SK-N-SH (cell line): ENCODE measurements around the gene ATL3.

Source experiments
- CTCF ChIP-seq: fragments of 200-600 bp; sonication (generic); IDR thresholded peaks from 2 replicates; pipeline ENCODE4 v1.6.1; 2017; ENCODE audit warnings: antibody characterized with exemption, mild to moderate bottlenecking, moderate library complexity
- GABPA ChIP-seq: IDR thresholded peaks from 2 replicates; pipeline ENCODE4 v1.4.0; 2012; ENCODE audit warnings: low read depth, mild to moderate bottlenecking
- JUND ChIP-seq: IDR thresholded peaks from 2 replicates; pipeline ENCODE4 v1.4.0; 2012
- NRF1 ChIP-seq: IDR thresholded peaks from 2 replicates; pipeline ENCODE4 v1.6.1; 2012; ENCODE audit warnings: low read depth, mild to moderate bottlenecking, low read length
- RAD21 ChIP-seq: IDR thresholded peaks from 2 replicates; pipeline ENCODE4 v1.6.1; 2012; ENCODE audit warnings: mild to moderate bottlenecking, low read length
- REST ChIP-seq: IDR thresholded peaks from 2 replicates; pipeline ENCODE4 v1.6.1; 2012; ENCODE audit warnings: mild to moderate bottlenecking, low read depth, low read length, moderate library complexity
- TAF1 ChIP-seq: IDR thresholded peaks from 2 replicates; pipeline ENCODE4 v1.6.1; 2012; ENCODE audit warnings: low read depth, mild to moderate bottlenecking, low read length, moderate library complexity, borderline replicate concordance

DNA sequence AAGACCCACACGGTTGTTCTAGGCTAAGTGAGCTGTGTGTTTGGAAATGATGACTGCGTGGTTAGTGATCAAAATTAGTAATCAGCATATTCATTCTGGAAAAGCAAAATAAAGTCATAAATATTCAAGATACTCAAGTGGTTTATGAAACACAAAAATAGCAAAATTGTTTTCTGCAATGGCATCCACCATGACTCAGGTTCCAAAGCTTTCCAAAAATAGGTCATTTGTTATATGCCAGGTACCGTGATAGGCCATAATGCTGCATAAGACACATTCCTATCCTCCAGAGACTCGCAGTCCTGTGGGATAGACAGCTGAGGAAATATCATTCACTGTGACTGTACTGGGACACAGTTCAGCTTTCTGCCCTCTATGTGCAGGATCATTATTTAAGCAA, 2.4 kb upstream of the ATL3 start:
- TF ChIP-seq CTCF (no peak), JUND (no peak), NRF1 (no peak), RAD21 (no peak), TAF1 (no peak), GABPA (no peak), REST (no peak)
